ENCODE data around the gene ZBTB24. TPM values are rescaled to one million over a fixed set of nuclear protein-coding genes. Genes with fewer than 3 reads are reported as not detected.

ZBTB24 gene
- total and polyA plus RNA-seq, 2 of the 13 experiments (the other 11 are each of a cell fraction or from before 2014, with no cell fraction given) = 1.5 to 6.2 TPM

DNA sequence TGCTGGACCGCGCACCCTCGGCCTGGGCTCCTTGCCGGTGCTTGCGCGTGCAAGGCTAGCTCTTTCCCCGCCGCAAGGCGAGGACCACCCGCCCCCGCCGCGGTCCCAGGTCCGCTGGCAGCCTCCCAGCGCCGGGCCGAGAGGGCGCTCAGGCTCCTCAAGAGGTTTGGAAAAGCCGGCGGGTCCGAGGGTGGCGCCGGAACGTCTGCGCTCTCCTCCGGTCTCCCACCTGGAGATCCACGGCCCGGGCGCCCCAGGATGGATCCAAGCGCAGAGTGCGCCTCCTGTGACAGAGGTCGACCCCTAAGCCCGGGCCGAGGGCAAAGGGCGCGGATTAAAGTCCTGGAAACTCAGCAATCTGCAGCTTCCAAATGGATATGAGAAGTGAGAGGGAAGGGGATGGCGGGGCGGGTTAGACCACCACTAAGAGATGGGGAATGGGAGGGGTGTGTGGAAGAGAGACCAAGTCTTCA, 26.9 kb downstream of the ZBTB24 start (continued):
- no peak for TF ChIP-seq ZNF431 (CRISPR knock-in tag; IDR thresholded peaks at IDR 0.05; ENCODE audit: borderline replicate concordance, low read depth)
- TF ChIP-seq ZNF580 (CRISPR knock-in tag; IDR thresholded peaks at IDR 0.05; ENCODE audit: borderline replicate concordance, low read depth) = peak; percentile 4; the same call in 1 of the 2 replicates
- no peak for TF ChIP-seq KLF9 (CRISPR knock-in tag; IDR thresholded peaks at IDR 0.05; ENCODE audit: low read depth)
- TF ChIP-seq, protein P1, sequence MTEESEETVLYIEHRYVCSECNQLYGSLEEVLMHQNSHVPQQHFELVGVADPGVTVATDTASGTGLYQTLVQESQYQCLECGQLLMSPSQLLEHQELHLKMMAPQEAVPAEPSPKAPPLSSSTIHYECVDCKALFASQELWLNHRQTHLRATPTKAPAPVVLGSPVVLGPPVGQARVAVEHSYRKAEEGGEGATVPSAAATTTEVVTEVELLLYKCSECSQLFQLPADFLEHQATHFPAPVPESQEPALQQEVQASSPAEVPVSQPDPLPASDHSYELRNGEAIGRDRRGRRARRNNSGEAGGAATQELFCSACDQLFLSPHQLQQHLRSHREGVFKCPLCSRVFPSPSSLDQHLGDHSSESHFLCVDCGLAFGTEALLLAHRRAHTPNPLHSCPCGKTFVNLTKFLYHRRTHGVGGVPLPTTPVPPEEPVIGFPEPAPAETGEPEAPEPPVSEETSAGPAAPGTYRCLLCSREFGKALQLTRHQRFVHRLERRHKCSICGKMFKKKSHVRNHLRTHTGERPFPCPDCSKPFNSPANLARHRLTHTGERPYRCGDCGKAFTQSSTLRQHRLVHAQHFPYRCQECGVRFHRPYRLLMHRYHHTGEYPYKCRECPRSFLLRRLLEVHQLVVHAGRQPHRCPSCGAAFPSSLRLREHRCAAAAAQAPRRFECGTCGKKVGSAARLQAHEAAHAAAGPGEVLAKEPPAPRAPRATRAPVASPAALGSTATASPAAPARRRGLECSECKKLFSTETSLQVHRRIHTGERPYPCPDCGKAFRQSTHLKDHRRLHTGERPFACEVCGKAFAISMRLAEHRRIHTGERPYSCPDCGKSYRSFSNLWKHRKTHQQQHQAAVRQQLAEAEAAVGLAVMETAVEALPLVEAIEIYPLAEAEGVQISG (CRISPR knock-in tag; IDR thresholded peaks at IDR 0.05) = no peak; the same call in 1 of the 2 replicates
- TF ChIP-seq EZH2 (conservative IDR thresholded peaks at IDR 0.05; ENCODE audit: low read depth, low read length) = no peak
- TF ChIP-seq HIC2 (CRISPR knock-in tag; IDR thresholded peaks at IDR 0.05; ENCODE audit: low read depth) = no peak
- TF ChIP-seq ZNF337 (CRISPR knock-in tag; IDR thresholded peaks at IDR 0.05; ENCODE audit: borderline replicate concordance, low read depth) = no peak
- no peak for TF ChIP-seq RFXAP (CRISPR knock-in tag; IDR thresholded peaks at IDR 0.05; ENCODE audit: borderline replicate concordance)
- TF ChIP-seq, protein P2, sequence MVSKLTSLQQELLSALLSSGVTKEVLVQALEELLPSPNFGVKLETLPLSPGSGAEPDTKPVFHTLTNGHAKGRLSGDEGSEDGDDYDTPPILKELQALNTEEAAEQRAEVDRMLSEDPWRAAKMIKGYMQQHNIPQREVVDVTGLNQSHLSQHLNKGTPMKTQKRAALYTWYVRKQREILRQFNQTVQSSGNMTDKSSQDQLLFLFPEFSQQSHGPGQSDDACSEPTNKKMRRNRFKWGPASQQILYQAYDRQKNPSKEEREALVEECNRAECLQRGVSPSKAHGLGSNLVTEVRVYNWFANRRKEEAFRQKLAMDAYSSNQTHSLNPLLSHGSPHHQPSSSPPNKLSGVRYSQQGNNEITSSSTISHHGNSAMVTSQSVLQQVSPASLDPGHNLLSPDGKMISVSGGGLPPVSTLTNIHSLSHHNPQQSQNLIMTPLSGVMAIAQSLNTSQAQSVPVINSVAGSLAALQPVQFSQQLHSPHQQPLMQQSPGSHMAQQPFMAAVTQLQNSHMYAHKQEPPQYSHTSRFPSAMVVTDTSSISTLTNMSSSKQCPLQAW (CRISPR knock-in tag; IDR thresholded peaks at IDR 0.05) = 0 out of 2 replicates have a peak, but pooled peaks have one; percentile 17
- no peak for TF ChIP-seq HCFC1 (IDR thresholded peaks at IDR 0.05; ENCODE audit: low read depth, low read length)
- TF ChIP-seq ARNTL (CRISPR knock-in tag; IDR thresholded peaks at IDR 0.05) = no peak
- no peak for TF ChIP-seq SP140L (CRISPR knock-in tag; IDR thresholded peaks at IDR 0.05; ENCODE audit: borderline replicate concordance)
- TF ChIP-seq E2F1 (CRISPR knock-in tag; IDR thresholded peaks at IDR 0.05) = no peak
- no peak for TF ChIP-seq TFAP4 (IDR thresholded peaks at IDR 0.05; ENCODE audit: borderline replicate concordance, low read depth)
- no peak for TF ChIP-seq PCBP1 (IDR thresholded peaks at IDR 0.05; ENCODE audit: borderline replicate concordance, low read depth, low read length)
- TF ChIP-seq ZMAT5 (CRISPR knock-in tag; IDR thresholded peaks at IDR 0.05; ENCODE audit: borderline replicate concordance, low read depth) = no peak
- no peak for TF ChIP-seq PAF1 (CRISPR knock-in tag; IDR thresholded peaks at IDR 0.05)
- TF ChIP-seq ZNF18 (CRISPR knock-in tag; IDR thresholded peaks at IDR 0.05; ENCODE audit: insufficient replicate concordance) = no peak
- TF ChIP-seq ZNF672 (CRISPR knock-in tag; IDR thresholded peaks at IDR 0.05) = no peak
